NCI-H1417 treated with DMSO at 0.1 percent for 48 hours (cell line): ENCODE measurements around the gene GSTM1.

Source experiments
- DNase-seq: peaks from one replicate; lab custom pipeline; 2025; lab: John Stamatoyannopoulos, UW

Gene GSTM1

DNA sequence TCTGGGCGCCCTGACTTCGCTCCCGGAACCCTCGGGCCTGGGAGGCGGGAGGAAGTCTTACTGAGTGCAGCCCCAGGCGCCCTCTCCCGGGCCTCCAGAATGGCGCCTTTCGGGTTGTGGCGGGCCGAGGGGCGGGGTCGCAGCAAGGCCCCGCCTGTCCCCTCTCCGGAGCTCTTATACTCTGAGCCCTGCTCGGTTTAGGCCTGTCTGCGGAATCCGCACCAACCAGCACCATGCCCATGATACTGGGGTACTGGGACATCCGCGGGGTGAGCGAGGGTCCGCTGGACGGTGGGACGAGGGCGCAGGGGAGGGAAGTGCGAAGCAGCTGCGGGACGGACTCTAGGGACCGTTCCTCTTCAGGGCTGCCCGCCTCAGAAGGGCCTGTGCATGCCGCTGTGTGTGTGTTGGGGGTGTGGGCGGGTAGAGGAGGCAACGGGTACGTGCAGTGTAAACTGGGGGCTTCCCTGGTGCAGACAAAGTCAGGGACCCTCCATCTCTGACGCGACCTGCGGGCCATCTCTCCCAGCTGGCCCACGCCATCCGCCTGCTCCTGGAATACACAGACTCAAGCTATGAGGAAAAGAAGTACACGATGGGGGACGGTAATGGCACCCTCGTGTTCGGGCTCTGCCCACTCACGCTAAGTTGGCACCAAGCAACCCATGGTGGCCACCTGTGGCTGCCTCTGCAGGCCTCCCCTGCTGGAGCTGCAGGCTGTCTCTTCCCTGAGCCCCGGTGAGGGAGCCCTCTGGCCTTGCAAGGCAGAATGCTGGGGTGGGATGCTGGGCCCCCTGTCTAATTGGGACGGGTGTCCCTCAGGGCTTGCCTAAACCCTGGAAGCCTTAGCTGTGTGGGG lies at the start of gene GSTM1:
GSTM1 (plus strand) TSS at position 177 of the 859 bp plus-strand sequence; CDS start at position 234, 57 bp downstream.
- DNase-seq: no peak

DNA sequence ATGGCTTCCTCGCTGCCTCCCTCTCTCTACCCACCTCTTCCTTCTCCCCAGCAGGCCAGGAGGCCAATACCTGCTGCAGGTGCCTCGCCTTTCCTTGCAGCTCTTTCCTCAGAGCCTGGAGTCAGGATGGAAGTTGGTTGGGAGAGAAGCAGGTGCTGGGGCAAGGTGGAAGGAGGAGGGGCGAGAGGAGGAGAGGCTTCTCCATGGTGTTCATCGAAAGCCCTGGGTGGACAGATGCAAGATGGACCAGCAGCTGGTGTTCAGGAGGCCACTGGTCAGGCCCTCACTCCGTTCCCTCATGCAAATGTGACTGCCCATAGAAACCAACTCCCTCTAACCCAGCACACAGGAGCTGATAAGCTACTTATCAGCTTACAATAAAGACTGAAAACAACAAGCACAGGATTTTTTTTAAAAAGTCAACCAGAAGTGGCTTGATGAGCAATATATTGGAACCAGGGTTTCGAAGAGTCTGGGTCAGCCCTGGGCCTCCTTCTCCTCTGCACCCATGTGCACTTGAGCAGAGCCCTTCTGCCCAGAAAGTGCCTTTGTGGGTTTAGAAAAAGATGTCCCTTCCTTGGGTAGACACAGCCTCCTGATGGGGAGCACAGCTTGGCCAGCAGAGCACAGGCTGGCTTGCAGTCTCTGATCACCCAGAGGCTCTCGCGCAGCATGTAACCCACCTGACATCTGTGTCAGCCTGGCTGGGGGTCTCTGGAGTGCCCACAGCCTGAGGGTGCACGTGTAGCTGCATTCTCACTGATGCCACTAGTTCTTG lies 48.4 kb upstream of the GSTM1 start:
- no peak for DNase-seq

- DNase-seq: no peak
Observed at GRCh38 chr1:109639841-109640184, 47.8 kb upstream of the GSTM1 start.

DNA sequence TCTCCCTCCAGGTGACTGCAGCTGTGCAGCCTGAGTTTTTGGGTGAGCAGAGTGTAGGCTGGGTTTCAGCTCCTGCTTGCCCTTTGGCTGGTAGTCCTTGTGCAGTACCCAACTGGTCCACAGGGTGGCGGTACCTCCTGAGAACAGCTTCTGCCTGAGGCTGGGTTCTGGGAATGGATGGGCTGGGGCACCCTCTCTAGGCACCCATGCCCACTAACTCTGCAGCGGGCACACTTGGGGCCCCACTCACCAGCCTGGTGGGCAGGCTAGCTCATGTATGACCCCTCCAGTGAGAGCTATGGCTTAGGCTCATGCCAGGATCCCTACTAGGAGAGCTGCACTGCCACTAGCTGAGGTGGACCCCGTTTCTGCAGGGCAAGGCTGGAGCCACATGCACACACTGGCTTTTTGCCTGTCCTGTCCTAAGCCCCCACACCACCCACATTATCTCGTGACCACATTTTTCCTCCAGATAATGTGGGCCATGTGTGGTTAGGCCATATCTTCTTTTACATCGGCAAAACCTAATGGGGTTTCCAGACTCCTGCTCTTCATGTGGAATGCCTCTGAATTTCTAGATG lies 47.2 kb upstream of the GSTM1 start:
- DNase-seq: no peak

DNA sequence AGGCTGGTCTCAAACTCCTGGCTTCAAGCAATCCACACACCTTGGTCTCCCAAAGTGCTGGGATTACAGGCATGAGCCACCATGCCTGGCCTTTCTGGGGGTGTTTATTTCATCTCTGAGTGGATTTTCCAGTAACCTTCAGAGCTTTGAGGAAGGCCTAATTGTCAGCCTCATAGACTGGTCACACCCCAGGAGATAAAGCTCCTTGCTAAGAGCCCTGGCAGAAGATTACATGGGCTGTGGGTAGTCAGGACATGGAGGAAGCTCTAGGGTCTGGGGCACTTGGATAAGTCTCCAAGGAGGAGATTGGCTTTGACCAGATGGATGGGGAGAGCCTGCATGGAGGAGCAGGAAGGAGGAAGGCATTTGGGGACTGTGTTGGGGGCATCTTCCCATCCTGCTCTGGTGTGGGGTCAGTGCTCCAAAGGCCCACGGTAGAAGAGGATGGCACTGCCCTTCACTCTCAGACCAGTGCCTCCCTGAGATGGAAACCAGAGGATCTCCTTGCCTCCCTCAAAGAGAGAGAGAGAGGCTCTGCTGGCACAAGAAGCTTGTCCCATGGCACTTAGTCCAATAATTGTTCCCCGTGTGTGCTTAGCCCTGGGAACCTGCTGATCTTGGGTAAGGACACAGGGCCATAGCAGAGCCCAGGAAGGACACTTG lies 46.4 kb upstream of the GSTM1 start:
- no peak for DNase-seq

GRCh38 chr1:109641861-109642260 lies 45.8 kb upstream of the GSTM1 start:
- DNase-seq: no peak

DNA sequence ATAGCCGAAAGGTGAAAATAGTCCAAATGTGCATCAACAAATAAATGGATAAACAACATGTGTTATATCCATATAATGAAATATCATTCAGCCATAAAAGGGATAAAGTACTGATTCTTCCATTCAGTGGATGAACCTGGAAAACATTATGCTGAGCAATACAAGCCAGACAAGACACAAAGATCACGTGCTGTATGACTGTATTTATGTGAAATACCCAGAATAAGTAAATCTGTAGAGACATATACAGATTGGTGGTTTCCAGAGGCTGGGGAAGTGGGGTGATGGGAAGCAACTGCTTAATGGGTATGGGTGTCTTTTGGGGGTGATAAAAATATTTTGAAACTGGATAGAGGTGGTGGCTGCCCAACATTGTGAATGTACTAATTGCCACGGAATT lies 45.0 kb upstream of the GSTM1 start:
- no peak for DNase-seq

- no peak for DNase-seq
Observed at GRCh38 chr1:109643385-109644230, 44.0 kb upstream of the GSTM1 start.

- DNase-seq: no peak
Observed at GRCh38 chr1:109644670-109645069, 42.9 kb upstream of the GSTM1 start.

DNA sequence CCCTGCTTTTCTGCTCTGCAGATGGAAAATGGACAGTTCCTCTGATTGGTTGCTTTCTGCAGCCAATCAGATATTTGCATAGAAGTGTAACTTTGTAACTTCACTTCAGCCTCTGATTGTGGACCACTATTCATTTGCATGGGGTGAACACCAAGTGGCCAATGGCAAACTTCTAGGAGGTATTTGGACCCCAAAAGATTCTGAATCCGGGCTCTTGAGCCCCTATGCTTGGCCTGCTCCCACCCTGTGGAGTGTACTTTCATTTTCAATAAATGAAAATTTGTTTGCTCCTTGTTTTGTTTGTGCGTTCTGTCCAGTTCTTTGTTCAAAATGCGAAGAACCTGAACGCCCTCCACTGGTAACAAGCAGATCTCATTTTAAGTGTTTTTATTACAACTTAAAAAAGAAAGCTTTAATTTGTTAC lies 38.1 kb upstream of the GSTM1 start:
- no peak for DNase-seq

DNA sequence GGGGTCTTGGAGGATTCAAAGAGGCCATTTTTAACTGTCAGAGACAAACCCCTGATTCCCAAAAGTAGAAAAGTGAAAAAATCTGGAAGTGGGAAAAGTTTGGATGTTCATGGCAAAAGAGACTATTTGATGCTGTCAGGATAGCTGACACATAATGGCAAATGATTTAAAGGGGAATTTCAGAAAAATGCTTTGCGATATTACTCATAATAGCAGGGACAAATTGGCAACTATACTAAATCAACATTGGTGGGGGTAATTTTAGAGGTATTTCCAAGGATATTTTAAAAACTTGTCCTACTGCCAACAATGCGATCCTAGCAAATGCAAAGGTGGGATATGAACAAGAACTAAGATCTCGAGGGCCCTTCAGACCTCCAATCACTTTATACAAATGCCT lies 37.0 kb upstream of the GSTM1 start:
- no peak for DNase-seq

DNA sequence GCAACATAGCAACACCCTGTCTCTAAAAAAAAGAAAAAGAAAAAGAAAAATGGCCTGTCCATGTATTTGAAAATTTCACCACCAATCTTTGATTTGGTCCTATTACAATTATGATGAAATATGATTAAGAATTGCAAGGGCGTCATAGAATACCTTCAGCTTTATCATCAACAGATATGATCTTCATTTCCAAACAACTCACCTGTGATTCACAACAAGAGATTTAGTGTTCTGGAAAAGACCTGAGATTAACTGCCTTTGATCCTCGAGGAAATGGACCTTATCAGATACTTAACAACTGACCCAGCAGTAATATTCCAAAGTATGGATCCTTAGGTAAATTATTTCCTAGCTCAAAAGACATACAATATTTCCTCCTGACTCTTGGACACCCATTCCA lies 35.2 kb upstream of the GSTM1 start:
- DNase-seq: no peak

DNA sequence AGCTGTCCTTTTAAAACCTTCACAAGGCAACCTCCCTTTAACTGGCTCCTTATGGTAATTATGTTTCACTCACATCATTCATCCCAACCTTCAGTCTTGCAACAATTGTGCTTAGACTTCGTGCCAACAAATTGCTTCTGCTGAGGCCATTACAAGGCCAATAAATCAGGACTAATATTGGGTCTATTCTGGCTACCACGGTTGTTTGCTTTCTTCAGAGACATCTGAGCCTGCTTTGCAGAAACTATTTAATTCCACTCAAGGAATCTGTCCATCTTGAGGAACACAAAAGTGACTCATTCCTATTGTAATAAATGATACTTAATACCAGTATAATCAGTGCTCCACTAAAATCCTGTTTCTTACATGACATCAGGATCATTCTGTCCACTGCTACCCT lies 34.3 kb upstream of the GSTM1 start:
- DNase-seq: no peak

- no peak for DNase-seq
Observed at GRCh38 chr1:109654519-109654918, 33.1 kb upstream of the GSTM1 start.

GRCh38 chr1:109655615-109656519 lies 31.8 kb upstream of the GSTM1 start, which contains the start of gene GSTM4:
TSS of gene GSTM4 (plus strand) at chr1:109656099. CDS start at chr1:109656390, 291 bp downstream.
- no peak for DNase-seq

DNA sequence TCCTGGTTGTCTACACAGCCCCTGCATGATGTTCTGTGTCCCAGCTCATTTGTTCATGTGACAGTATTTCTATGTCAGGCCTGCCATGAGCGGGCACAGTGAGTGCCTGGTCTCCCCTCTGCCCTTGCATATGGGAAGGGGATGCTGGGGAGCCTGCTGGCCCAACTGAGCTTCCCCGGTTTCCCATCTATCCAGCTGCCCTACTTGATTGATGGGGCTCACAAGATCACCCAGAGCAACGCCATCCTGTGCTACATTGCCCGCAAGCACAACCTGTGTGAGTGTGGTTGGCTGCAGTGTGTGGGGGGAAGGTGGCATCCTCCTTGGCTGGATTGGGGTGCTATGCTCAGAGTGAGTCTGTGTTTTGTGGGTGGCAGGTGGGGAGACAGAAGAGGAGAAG lies 30.2 kb upstream of the GSTM1 start:
- no peak for DNase-seq

GRCh38 chr1:109657970-109658369 lies 29.6 kb upstream of the GSTM1 start:
- DNase-seq: no peak

- DNase-seq: no peak
Observed at GRCh38 chr1:109658533-109659042, 29.0 kb upstream of the GSTM1 start.

GRCh38 chr1:109659145-109659544 lies 28.5 kb upstream of the GSTM1 start:
- no peak for DNase-seq
